Nephron (organoid): ENCODE results near the gene FAM204A.

ENCODE experiments used
- H3K27ac Mint-ChIP-seq, 3 experiments: 2 replicates each; pipeline ENCODE4 v1.8.0; 2020; ENCODE audit warnings: mixed read lengths in 3 of 3, mild to moderate bottlenecking in 2 of 3, moderate library complexity in 1 of 3
- H3K27me3 Mint-ChIP-seq: 2 replicates; pipeline ENCODE4 v1.8.0; 2021; ENCODE audit warnings: low read depth, mild to moderate bottlenecking, moderate library complexity, mixed read lengths
- H3K36me3 Mint-ChIP-seq: 2 replicates; pipeline ENCODE4 v1.8.0; 2020; ENCODE audit warnings: low read depth, mixed read lengths
- H3K4me1 Mint-ChIP-seq: 2 replicates; pipeline ENCODE4 v1.8.0; 2020; ENCODE audit warnings: mixed read lengths
- H3K4me3 Mint-ChIP-seq, 3 experiments: 2 replicates each; pipeline ENCODE4 v1.8.0; 2020; ENCODE audit warnings: mild to moderate bottlenecking in 3 of 3, mixed read lengths in 3 of 3, moderate library complexity in 2 of 3
- H3K9me3 Mint-ChIP-seq: 2 replicates; pipeline ENCODE4 v1.8.0; 2020; ENCODE audit warnings: mixed read lengths
- TF ChIP-seq, protein P1 (sequence below), 3 experiments: fragments of 200-600 bp; sonication (generic); IDR thresholded peaks; one replicate each; pipeline ENCODE4 v1.5.0; 2021; ENCODE audit warnings: antibody characterized with exemption in 3 of 3; ENCODE audit not compliant: unreplicated experiment in 3 of 3

FAM204A gene

DNA sequence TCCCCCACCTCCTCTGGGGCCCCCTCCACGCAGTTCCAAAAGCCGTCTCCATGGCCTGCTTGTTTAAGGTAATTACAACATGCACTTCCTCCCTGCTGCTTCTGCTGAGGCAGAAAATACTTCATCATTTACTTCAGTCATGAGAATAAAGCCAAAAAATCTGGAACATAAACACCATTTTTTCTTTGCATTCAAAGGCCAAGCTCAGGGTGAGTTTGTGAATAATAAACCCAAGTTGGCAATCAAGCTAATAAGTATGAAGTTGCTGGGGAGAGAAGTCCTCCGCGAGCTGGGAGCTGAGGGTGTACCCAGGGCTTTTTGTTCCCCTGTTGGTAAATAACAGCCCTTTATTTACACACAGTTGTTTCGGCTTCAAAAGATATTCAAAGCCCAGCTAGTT, 70.5 kb downstream of the FAM204A start:
- TF ChIP-seq, protein P1, sequence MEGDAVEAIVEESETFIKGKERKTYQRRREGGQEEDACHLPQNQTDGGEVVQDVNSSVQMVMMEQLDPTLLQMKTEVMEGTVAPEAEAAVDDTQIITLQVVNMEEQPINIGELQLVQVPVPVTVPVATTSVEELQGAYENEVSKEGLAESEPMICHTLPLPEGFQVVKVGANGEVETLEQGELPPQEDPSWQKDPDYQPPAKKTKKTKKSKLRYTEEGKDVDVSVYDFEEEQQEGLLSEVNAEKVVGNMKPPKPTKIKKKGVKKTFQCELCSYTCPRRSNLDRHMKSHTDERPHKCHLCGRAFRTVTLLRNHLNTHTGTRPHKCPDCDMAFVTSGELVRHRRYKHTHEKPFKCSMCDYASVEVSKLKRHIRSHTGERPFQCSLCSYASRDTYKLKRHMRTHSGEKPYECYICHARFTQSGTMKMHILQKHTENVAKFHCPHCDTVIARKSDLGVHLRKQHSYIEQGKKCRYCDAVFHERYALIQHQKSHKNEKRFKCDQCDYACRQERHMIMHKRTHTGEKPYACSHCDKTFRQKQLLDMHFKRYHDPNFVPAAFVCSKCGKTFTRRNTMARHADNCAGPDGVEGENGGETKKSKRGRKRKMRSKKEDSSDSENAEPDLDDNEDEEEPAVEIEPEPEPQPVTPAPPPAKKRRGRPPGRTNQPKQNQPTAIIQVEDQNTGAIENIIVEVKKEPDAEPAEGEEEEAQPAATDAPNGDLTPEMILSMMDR (IDR thresholded peaks at IDR 0.05; ENCODE audit: unreplicated experiment in 3 of 3): no peak
- Mint-ChIP-seq H3K9me3 (no peaks in the 10 kb centered on the region), H3K36me3 (no peaks in the 10 kb centered on the region), H3K27ac (peak overlapping the region; percentile 75 to 84 (median 82)), H3K4me3 (peak overlapping the region; percentile 61 to 75 (median 63)), H3K4me1 (peaks cover 17% of the 10 kb centered on the region), H3K27me3 (no peaks in the 10 kb centered on the region)

DNA sequence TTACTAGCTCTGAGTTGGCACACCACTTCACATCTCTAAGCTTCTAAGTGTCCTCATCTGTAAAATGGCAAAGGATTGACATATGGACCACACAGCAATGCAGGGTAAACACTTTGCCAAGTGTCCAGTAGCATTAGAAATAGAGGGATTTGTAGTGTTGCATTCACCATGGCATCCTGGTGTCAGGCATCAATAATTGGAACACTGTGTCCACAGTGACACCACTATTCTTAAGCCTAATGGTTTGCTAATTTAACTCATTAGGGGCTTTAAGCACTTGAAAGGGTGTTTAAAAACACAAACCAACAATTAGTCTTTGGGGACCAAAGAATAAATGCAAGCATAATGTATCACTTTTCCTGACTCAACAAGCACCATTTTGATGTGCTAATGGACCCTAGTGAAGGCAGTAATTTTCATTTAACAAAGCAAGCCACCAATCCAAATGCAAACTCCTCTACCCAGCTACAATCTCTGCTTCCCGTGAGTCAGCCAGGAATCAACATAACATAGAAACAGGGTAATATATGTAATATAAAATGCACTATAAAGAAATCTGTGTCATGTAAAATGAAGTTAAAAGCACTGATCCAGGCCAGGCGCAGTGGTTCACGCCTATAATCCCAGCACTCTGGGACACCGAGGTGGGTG, 75.9 kb downstream of the FAM204A start:
- no peaks in the 10 kb centered on the region for H3K9me3 Mint-ChIP-seq
- TF ChIP-seq, protein P1 (IDR thresholded peaks at IDR 0.05; ENCODE audit: unreplicated experiment in 3 of 3): no peak
- peaks cover 4% of the 10 kb centered on the region for H3K4me1 Mint-ChIP-seq
- no peak overlapping the region for H3K27ac Mint-ChIP-seq
- H3K4me3 Mint-ChIP-seq: no peak overlapping the region
- no peaks in the 10 kb centered on the region for H3K36me3 Mint-ChIP-seq
- H3K27me3 Mint-ChIP-seq: no peaks in the 10 kb centered on the region

DNA sequence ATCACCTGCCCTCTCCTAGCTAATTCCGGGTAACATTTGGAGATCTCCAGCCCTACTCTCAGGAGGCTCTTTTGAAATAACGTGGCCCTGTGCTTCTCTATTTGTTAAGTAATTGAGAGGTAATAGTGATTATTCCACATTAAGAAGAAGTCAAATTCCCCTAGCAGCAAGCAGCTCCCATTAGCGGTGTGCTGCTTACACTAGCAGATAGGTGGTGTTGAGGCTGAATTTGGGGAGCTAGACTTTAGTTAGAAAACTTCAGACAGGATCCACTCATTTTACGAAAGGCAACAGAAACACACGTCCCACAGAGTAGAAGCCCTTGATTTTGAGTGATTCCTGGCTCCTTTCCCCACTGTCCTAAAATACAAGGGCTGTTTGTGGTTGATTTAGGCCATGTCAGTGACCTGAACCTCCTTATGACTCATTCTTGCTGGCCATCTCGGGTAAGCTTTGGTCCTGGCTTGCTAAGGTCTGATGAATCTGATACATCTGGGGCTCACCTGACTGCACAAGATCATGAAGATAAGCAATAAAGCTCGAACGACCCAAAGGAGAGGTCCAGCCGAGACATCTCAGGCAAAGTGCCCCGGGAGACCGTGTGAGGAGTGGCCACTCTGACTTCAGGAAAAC, 77.2 kb downstream of the FAM204A start:
- no peak overlapping the region for H3K27ac Mint-ChIP-seq
- no peaks in the 10 kb centered on the region for H3K36me3 Mint-ChIP-seq
- H3K27me3 Mint-ChIP-seq: peaks cover 5% of the 10 kb centered on the region
- H3K4me1 Mint-ChIP-seq: no peaks in the 10 kb centered on the region
- TF ChIP-seq, protein P1 (IDR thresholded peaks at IDR 0.05; ENCODE audit: unreplicated experiment in 3 of 3): no peak
- H3K9me3 Mint-ChIP-seq: no peaks in the 10 kb centered on the region
- no peak overlapping the region for H3K4me3 Mint-ChIP-seq

DNA sequence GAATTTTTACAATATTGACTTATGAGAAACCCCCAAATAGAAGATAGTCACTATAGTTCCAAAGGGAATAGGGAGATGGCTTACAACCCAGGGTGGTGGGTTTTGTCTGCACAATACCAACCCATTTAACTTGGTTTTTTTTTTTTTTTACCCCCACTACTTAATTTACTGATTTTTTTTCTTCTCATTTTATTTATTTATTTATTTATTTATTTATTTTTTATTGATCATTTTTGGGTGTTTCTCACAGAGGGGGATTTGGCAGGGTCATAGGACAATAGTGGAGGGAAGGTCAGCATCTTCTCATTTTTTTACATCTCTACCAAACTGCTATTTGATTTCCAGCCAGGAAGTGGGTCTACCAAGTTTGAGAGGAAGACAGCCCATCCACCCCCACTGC, 77.9 kb downstream of the FAM204A start:
- Mint-ChIP-seq H3K9me3 (no peaks in the 10 kb centered on the region), H3K27me3 (peaks cover 11% of the 10 kb centered on the region), H3K36me3 (no peaks in the 10 kb centered on the region), H3K4me1 (peaks cover 4% of the 10 kb centered on the region), H3K27ac (no peak overlapping the region), H3K4me3 (no peak overlapping the region)
- TF ChIP-seq, protein P1 (IDR thresholded peaks at IDR 0.05; ENCODE audit: unreplicated experiment in 3 of 3): no peak

DNA sequence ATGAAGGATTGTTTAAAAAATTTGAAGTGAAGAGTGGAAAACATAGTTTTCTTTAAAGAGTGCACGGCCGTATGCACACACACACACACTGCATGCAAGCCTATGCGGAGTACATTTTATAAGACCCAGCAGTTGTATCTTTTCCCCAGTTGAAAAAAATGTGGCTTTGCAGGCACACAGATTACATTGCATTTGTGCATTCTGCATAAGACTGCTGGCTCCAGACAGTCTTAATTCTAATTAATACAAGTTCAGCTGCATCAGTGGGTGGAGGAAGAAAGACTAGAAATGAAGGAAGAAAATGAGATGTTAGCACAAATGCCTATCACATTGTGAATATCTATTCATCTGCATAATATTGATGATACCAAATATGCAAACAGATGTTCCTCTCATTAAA, 79.6 kb downstream of the FAM204A start:
- TF ChIP-seq, protein P1 (IDR thresholded peaks at IDR 0.05; ENCODE audit: unreplicated experiment in 3 of 3): no peak
- H3K27ac Mint-ChIP-seq: no peak overlapping the region
- H3K36me3 Mint-ChIP-seq: no peaks in the 10 kb centered on the region
- no peaks in the 10 kb centered on the region for H3K9me3 Mint-ChIP-seq
- no peak overlapping the region for H3K4me3 Mint-ChIP-seq
- peaks cover 14% of the 10 kb centered on the region for H3K4me1 Mint-ChIP-seq
- H3K27me3 Mint-ChIP-seq: peaks cover 11% of the 10 kb centered on the region
